GM19240 (cell line): Measurements from ENCODE around the gene IRF2BPL.

Experiments
- DNase-seq: peaks from one replicate; pipeline ENCODE4 v3.0.0; 2011; ENCODE audit warnings: low spot score; ENCODE audit not compliant: insufficient read length

Gene IRF2BPL

DNA sequence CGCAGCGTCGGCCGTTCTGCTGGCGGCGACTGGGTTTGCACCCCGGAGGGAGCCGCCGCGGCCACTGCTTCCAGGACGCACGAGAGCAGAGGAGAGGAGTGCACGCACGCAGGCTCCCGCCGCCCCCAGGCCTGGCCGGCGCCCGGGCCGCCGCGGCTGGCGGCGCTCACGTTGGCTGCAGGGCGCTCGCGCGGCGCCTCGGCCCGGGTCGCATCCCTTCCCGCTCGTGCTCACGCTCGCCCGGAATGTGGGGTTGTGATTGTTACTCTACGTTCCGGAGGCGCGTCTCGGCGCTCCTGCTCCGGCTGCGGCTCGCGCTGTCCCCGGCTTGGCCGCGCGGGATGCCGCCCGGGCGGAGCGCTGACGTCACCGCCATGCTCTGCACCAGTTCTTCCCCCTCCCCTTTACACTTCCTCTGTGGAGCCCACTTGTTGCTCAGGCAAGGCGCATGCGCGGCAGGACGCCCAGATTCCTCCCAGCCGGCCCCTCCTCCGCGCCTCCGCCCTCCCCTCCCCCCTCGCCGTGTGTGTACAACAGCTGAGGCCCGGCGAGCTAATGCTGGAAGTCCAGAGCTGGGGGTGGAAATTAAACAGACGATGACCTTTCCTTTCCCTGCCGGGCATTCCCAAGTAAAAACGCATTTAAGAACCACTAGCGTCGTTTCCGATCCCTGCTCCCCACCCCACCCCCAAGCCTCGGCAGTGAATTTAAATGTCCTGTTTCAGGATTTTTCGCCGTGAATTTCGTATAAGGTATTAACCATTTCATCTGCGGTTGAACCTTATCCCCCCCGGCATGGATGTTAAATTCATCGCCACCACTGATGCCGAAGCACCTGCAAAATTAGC, at the start of gene IRF2BPL:
Gene IRF2BPL, minus strand, starts transcription at position 325 of the 848 bp plus-strand sequence. CDS start 916 bp downstream, outside the sequence.
- peak; percentile 95 for DNase-seq

DNA sequence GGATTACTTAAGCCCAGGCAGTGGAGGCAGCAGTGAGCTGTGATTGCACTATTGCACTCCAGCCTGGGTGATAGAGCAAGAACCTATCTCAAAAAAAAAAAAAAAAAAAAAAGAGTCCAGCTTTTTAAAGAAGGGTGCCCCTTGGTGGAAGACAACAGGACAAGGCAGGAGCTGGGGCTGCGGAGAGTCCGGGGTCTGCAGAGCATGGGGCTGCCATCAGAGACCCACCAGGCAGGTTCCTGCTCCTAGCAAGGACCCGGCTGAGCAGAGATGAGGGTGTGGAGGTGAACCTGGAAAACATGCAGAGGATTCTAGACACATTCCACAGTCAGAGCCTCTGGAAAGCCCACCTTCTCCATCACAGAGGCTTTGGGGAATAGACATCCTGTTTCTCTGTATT, 48.5 kb upstream of the IRF2BPL start:
- no peak for DNase-seq

DNA sequence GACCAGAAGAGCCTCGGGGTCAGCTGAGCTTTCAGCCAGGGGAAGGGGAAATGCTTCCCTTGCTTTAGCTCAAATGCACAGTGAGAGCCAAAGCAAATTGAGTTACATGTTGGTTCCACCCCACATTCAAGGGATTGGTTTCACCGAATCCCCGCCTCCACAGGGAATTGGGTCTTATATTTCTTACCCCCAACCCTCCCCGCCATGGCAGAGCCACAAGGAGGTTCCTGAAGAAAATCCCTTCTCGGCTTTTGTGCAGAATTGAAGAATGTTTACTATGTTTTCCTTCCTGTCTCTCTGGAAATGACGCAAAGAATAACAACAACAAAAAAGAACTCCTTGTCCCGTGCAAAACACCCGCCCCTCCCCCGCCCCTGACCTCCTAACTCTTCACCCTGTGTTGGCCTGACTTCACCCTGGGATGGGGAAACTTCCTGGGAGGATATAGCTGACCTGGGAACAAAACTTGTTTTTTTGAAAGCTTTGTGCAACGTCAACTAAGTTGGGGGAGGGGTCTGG, 47.7 kb upstream of the IRF2BPL start:
- no peak for DNase-seq

DNA sequence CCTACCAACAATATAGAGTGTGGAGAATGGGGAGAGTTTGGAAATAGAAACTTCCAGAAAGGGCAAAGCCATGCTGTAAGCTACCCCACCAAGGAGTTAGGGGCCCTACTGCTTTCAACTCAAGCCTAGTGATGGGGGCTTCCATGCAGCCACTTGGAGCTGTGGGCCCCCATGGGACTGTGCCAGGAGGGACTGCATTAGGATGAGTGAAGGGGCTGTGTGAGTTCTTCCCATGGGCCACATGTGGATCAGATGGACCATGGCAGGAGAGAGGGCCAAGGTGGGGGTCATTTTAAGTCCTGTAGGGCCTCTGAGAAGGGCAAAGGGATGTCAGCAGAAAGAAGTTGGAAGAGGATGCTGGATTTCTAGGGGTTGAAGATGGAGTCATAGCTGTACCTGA, 46.5 kb upstream of the IRF2BPL start:
- DNase-seq = no peak

DNA sequence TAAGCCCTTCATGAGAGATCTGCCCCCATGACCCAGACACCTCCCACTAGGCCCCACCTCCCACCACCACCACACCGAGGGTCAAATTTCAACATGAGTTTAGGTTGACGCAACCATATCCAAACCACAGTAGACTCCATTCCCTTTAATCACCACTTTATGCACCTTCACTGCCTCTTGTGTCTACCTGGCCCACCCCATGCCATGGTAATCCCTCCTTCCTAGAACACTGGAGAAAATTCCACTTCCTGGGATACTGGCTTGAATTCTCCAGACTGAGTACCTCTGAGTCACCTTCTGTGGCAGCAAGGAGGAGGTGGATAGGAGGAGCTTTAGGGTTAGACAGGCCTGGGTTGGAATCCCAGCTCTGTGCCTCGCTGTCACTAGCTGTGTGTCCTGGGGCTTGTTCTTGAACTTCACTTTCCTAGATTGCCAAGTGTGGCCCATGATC, 43.5 kb upstream of the IRF2BPL start:
- DNase-seq = no peak

DNA sequence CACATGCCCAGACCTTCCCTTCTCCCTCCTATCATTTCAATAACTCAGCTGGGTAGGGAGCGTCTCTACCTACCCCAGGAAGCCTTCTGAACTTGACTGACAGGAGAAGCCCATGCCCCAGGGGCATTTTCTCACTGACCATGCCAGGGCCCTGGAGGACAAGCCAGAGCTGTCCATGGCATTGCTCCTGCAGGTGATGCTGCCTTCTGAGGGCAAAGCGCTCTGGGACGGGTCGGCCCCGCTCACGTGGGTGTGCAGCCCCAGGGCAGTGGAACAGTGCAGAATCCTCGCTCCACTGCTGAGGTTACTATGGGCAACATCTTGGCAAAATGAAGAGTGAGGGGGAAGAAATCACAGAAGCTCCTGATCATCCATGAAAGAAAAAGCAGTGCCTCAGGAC, 41.0 kb upstream of the IRF2BPL start:
- DNase-seq = no peak

DNA sequence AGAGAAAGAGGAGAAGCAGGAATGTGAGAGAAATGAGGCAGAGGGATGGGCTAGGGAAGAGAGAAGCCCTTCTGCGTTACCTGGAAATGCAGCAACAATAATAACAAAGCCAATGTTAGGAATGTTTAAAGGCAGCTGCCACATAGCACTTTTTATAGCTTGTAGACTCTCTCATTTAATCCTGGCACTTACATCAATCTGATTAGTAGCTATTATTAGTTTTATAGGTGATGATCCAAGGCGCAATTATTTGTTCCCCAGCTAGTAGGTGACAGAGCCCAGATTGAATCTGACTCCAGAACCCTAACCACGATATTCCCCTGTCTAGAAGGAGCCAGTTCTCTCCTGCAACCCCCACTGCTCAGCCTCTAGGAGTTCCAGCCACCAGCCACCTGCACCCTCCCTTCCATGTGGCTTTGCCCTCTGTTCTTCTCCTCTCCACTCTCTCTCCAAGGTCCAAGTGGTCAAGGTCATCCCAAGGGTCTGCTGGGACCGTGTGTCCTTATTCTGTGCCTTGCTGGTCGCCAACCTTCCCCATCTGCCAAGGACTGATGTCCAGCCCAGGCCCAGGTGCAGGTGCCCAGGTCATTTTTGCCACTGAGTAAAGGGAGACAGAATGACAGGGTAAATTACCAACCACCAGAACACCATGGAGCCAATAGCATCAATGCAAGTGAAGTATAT, 40.2 kb upstream of the IRF2BPL start:
- no peak for DNase-seq

DNA sequence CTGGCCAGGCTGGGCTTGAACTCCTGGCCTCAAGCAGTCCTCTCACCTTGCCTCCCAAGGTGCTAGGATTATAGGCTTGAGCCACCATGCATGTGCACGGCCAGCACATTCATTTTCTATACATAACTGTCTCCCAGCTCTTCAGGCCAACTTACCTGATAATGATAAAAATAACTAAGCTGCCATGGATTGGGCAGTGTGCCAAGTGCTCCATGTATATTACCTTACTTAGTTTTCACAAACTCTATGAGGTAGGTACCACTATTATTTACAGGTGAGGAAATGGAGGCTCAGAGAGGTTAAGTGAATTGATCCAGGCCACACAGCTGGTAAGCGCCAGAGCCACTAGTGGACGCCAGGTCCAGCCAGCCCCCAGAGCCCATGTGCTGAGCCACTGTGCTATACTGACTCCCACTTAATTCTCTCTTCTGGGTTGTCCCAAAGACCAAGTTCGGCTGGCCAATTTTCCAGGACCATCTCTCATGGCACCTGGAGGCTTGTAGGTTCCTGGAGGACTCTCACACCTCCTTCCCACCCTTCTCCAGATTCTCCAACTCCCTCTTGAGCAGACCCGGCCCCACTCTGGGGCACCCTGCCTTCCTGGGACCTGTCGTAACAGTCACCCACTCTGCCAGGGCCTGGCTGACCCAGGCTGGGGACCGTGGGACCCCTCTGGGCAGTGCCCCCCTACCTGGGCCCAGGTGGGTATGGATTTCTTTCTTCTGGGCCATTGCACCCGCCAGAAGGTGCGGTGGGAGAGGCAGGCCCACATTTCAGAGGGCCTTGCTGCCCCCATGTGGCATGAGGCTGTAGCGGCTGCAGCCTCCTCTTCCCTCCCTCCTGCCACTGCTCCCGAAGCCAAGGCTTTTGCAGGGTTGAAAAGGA, 39.4 kb upstream of the IRF2BPL start:
- DNase-seq = no peak

DNA sequence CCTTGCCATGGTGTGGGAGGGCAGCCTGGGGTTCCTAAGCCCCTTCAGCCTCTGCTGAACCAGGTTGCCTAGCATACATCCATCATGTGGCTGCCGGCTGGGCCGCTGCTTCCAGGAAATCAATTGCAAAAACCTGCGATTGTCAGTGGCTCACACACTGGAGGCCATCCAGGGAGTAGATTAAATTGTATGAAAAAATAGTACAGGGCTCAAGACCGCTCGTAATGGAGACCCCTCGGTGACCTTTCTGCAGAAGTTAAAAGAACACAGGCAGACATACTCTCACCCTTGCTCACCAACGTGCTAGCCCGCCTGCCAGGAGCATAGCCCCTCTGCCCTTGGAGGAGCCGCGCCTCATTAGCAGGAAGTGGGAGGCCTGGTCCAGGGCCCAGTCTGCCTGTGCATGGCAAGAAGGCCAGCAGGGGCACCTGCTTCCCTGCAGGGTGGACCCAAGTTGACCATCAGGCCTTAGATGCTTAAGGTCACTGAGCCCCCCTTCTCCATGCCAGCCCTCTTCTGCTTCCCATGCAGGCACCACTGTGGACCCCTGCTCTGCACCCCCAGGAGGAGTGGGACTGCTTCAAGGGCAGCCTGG, 38.2 kb upstream of the IRF2BPL start:
- DNase-seq = no peak

DNA sequence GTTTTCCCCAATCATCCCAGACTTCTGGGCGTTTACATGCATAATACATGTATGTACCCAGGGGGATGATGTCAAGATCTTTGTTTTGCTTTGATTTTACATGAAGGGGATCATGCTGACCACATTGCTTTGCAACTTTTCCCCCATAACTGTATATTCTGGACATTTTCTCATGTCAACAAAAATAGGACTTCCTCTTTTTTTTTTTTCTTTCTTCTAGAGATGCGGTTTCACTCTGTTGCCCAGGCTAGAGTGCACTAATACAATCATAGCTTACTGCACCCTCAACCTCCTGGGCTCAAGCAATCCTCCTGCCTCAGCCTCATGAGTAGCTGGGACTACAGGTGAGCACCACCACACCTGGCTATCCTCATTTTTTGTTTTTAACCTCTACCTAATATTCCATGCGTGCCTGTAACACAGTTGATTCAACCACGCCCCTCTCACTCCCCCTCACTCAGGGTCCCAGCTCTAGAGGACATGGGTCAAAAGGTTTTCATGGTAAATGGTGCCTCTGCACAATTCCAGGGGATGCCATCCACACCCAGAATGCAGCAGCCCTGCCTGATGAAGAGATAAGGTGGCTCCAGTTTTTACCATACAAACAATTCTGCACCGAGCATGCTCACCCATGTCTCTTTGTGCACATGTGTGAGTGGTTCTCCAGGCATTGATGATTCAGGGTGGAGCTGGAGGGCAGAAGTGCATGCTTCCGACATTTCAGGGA, 37.5 kb upstream of the IRF2BPL start:
- no peak for DNase-seq

DNA sequence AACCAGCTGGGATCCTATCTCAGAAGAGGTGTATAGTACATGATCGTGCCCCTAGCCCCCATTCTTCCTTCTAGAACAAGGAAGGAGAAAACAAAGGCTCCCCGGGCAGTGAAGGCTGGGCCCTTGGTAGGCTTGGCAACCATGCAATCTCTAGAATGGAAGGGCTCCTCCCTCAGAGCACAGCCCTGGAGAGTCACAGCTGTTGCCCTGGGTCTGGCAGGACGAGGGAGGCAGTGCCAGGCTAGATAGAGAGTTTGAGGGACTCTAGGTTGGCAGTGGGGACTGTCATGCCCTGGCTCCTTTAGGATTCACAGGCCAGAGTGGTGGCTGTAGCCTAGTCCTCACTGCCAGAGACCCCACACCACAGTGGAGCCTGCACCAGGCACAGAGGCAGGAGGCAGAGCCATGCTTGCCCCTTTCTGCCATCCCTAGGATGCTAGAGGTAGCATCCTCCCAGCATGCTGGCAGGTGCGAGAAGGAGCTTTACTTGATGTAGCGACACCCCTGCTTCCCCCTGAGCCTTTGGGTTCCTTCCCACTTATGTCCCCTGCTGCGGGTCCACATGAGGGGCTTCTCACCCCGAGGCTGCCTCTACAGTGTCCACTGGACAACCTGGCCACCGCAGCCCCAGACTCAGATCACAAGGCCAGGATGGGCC, 36.1 kb upstream of the IRF2BPL start:
- no peak for DNase-seq

DNA sequence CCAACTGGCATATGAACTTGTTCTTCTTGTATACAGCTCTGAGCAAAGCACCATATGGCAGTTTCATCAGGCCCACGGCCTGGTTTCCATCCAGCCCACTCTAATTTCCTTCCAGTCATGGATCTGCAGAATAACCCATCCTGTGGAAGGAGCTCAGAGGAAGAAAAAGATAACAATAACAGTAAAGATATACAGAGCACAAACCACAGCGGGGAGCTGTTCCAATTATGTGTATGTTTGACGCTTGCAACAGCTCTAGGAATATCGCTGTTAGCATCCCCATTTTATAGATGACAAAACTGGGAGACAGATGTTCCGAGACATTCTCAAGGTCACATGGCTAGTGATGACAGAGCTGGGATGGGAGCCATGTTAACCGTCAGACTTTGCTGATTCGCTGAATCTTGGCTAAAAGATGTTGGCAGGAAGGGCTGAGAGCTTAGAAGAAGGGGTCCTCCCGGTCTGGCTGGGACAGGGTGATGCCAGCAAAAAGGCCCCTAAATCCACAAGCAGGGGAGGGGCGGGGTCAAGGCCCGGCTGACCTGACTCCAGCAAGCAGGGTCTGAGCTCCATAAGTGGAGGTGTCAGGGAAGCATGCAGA, 35.2 kb upstream of the IRF2BPL start:
- no peak for DNase-seq

DNA sequence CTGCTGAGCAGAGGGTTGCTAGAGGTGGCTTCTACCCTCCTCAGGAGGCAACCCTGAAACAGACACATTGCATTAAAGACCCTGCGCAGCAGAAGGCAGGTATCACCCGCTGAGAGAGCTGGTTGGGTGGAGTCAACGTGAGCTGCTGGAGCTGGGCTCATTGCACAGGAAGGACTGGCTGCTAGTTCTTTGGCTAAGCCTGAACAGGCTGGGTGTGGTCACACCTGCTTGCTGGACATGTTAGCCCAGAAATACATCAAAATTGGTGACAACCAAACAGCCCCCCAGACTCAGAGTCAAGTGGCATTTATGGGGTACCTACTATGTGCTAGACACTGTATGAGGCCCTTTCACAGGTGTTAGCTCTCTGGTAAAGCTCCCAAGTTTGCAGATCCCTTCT, 33.8 kb upstream of the IRF2BPL start:
- DNase-seq = no peak

DNA sequence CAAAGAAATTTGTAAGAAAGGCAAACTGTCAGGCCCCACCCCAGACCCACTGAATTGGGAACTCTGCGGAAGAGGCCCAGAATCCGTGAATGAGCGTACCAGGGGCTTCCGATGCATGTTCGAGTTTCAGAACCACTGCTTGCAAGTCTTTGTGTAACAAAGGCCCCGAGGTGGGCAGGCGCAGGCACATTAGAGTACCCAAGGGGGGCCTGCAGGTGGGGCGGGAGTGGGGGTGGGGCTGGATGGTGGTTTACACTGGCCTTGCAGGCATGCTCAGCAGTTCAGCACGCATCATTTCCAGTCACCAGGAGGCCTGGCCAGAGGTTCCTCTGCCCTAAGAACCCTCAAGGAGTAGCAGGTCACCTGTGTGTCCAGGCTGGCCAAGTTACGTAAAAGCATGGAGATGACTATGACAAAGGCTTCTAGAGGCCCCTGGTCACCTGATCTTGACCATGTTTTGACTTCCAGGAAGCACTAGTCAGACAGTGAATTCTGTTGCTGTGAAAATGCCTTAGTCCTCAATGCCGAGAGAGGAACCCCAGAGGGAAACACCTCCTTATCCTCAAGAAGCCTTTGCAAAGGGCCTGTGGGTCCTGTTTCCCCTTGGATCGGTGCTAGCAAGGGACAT, 33.2 kb upstream of the IRF2BPL start:
- DNase-seq = no peak

DNA sequence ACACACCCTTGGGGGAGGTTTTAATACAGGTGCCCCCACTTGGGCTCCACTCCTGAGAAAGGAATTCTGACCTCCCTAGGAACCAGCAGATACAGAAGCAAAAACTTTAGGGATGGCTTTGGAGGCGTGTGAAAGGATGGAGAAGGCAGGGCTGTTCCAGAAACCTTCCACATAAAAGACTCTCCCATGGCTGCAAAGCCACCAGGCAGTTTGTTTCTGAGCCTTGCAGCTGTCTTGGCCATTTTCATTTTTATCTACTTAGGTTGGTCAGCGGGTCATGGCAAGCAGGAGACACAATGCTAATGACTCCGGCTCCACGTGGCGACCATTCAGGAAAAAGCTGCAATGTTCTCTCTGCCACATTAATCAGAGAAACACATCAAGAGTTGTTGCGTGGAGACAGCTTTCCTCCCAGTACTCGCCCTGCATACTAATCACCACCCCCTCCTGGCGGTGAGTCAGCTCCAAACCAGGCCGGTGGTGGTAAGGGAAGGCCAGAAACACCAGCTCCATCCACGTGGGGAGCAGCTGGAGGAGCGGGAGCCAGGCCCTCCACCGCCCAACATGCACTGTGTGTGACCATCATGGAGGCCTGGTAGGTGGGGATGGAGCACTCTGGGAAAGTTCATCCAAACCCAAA, 30.9 kb upstream of the IRF2BPL start:
- DNase-seq = no peak

DNA sequence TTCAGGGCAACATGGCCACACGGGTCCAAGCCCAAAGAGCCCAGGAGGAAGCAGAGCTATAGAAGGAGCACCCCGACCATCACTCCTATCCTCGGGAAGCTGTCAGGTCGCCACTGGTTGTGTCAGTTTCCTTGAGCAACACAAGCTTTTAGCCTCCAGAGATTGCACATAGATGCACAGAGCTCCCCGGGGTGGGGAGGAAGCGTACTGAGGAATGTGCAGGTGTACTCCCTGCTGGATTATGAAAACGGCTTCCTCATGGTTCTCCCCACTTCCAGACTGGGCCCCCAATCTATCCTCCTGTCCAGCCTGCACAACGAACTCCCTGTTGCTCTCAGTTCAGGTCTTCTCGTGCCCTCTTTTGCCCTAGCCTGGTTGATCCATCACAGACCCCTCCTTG, 30.3 kb upstream of the IRF2BPL start:
- no peak for DNase-seq

DNA sequence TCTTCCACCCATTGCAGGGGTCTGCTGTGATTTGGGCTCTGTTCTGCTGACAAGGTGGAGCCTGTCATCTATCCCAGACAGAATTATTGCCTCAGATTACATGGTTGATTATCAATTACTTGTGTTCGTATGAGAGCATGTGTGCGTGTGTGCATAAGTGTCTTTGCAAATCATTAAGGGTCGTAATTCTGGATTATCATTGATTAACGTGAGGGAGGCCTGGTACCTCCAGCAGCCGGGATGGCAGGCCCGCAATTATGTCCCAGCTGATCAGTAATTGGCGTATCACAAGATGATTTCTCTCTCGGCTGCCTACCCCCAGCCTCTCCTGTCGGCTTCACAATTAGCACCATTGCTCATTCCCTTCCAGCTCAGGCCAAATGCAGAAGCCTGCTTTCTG, 29.6 kb upstream of the IRF2BPL start:
- no peak for DNase-seq

DNA sequence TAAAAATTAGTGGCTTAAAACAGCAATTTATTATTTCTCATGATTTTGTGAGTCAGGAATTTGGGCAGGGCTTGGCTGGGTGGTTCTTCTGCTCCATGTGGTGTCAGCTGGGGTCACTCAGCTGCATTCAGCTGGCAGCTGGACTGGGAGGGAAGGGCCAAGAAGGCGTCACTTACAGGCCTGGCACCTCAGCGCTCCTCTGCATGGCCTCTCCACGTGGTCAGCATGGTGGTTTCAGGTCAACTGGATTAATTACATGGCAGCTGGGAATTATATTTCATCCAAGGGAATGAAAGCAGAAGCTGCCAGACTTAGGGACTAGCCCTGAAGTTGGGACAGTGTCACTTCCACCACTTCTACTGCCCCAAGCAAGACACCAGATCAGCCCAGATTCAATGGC, 27.5 kb upstream of the IRF2BPL start:
- DNase-seq = no peak

DNA sequence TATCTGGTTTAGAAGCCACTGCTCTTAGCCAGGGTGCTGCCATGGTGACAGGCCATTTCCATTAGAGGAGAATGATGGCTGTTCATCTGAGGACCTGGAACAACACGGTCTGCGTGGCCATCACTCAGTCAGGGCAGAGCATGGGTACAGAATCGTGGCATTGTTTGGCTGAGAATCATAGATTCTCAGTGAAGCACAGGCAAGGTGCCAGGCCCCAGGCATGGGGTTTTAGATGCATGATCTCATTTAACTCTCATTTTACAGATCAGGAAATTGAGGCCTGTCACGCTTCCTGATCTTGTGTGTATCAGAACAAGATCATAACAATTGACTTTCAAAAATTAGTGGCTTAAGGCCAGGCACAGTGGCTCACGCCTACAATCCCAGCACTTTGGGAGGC, 26.8 kb upstream of the IRF2BPL start:
- DNase-seq = no peak
